Measurements from ENCODE around the gene PTPRD. TPM values are rescaled to one million over a fixed set of nuclear protein-coding genes. Genes with fewer than 3 reads are reported as not detected.
A peak's percentile ranks its signal among the peaks of the same experiment; 100 is the strongest.

PTPRD gene
- total RNA-seq, 4 donors from 2014 or later, result 19.6 to 78.9 (median 45.6) TPM

- no peaks in the 10 kb centered on the region for H3K4me1 ChIP-seq
- H3K9me3 ChIP-seq, result no peaks in the 10 kb centered on the region
- no peak overlapping the region for H3K27ac ChIP-seq
- DNase-seq, result no peak
- H3K4me3 ChIP-seq (replicated peaks in 1 of 3), result no peak overlapping the region
- WGBS, 2 donors, result 53 to 62% methylated on average over 3 of the region's 3 CpGs
- TF ChIP-seq CTCF (IDR thresholded peaks at IDR 0.05) (no peak), POLR2A (IDR thresholded peaks at IDR 0.05) (no peak)
- intact Hi-C loops (cut with DNase I), result no loop called here
- H3K27me3 ChIP-seq, result no peaks in the 10 kb centered on the region
- no peaks in the 10 kb centered on the region for H3K36me3 ChIP-seq
These were observed 750.5 kb downstream of the PTPRD start for GRCh38 chr9:9862235-9862810.

- Histone ChIP-seq H3K27ac (no peak overlapping the region), H3K27me3 (no peaks in the 10 kb centered on the region), H3K4me3 (replicated peaks in 1 of 3) (no peak overlapping the region), H3K4me1 (no peaks in the 10 kb centered on the region), H3K36me3 (no peaks in the 10 kb centered on the region), H3K9me3 (no peaks in the 10 kb centered on the region)
- WGBS, 2 donors, result 44 to 52% methylated on average over 13 to 15 of the region's 15 CpGs
- no peak for TF ChIP-seq CTCF (IDR thresholded peaks at IDR 0.05)
- intact Hi-C loops (cut with DNase I), result no loop called here
- peak; percentile 17 to 40 for DNase-seq
These were observed 757.4 kb downstream of the PTPRD start for GRCh38 chr9:9855177-9856078.

GRCh38 chr9:9847750-9848149, 765.1 kb downstream of the PTPRD start:
- 73 to 76% methylated on average over 5 of the region's 5 CpGs for WGBS, 2 donors
- Histone ChIP-seq H3K27ac (no peak overlapping the region), H3K36me3 (no peaks in the 10 kb centered on the region), H3K4me3 (replicated peaks in 1 of 3) (no peak overlapping the region), H3K4me1 (no peaks in the 10 kb centered on the region), H3K27me3 (no peaks in the 10 kb centered on the region), H3K9me3 (no peaks in the 10 kb centered on the region)
- TF ChIP-seq CTCF (IDR thresholded peaks at IDR 0.05), result no peak
- no peak for TF ChIP-seq POLR2A (IDR thresholded peaks at IDR 0.05)
- DNase-seq, result no peak
- intact Hi-C loops (cut with DNase I), result no loop called here

- no peaks in the 10 kb centered on the region for H3K9me3 ChIP-seq
- H3K36me3 ChIP-seq, result no peaks in the 10 kb centered on the region
- H3K27ac ChIP-seq, result no peak overlapping the region
- no peak for DNase-seq
- intact Hi-C loops (cut with DNase I), result no loop called here
- H3K4me3 ChIP-seq (replicated peaks in 1 of 3), result no peak overlapping the region
- WGBS, 2 donors, result 38 to 43% methylated on average over 1 of the region's 1 CpG
- H3K27me3 ChIP-seq, result no peaks in the 10 kb centered on the region
- no peaks in the 10 kb centered on the region for H3K4me1 ChIP-seq
- no peak for TF ChIP-seq CTCF (IDR thresholded peaks at IDR 0.05)
- TF ChIP-seq POLR2A (IDR thresholded peaks at IDR 0.05), result no peak
These were observed 766.2 kb downstream of the PTPRD start for GRCh38 chr9:9846557-9846956.

- Histone ChIP-seq H3K27me3 (no peaks in the 10 kb centered on the region), H3K27ac (no peak overlapping the region), H3K4me3 (replicated peaks in 1 of 3) (no peak overlapping the region), H3K36me3 (no peaks in the 10 kb centered on the region), H3K9me3 (no peaks in the 10 kb centered on the region), H3K4me1 (no peaks in the 10 kb centered on the region)
- DNase-seq, result no peak
- TF ChIP-seq CTCF (IDR thresholded peaks at IDR 0.05), result no peak
- no peak for TF ChIP-seq POLR2A (IDR thresholded peaks at IDR 0.05)
- intact Hi-C loops (cut with DNase I), result no loop called here
These were observed 792.4 kb downstream of the PTPRD start for GRCh38 chr9:9820436-9820835.

Measured in thyroid gland (tissue), 4 donors.